SHP77 treated with DMSO at 0.1 percent for 48 hours (cell line): Measurements from ENCODE around the gene WTAP.
"Not testable (repeated sequence)": the region's sequence is repeated elsewhere in the genome, so short reads cannot be mapped to it uniquely, and the experiment has no call there.

Experiments used
- DNase-seq: peaks from one replicate; lab custom pipeline; 2025; lab: John Stamatoyannopoulos, UW

The WTAP gene

DNA sequence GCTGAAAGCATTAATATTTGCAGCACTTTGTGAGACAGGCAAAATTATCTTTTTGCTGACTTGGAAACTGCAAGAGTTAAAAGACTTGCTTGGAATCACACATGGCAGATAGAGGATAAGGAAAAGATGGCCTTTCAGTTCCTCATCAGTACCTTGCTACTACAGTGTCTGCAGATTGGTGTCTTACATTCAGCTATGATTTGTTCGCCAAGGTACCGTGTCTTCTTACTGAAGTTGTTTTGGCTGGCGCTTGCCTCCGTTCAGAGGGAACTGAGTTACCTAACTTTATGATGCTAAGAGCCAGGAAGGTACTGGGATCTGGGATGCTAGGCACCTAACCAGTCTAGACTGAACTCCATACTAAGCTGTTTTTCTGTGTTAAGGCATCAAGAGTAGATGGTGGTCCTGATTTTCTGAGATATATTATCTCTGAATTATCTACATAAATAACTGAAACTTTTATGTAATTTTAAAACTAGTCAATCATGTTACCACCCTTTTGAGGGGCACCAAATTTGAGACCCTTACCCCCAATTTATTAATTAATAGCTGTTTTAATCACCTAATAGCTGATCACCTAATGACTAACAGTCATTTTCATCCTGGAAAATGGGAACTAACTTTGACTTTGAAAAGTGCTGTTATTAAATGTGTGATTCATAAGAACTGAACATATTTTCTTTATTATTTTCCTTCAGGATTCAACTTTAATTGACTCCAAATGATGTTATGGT, 2.5 kb downstream of the WTAP start:
- DNase-seq, result no peak

DNA sequence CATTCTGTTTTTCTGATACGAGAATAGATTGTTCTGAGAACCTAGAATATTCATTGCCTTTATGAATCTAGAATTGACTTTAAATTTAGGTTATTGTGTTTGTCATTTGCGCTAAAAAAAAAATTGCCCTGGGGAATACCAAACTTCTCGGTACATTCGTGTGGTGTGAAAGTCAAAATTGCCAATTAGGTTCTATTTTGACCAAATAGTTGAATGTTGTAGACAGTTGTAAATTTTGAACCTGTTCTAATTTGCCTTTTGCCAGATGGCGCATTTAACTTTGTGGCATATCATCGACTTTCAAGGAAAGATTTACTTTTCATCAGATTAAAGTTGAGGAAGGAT, 3.0 kb downstream of the WTAP start:
- no peak for DNase-seq

DNA sequence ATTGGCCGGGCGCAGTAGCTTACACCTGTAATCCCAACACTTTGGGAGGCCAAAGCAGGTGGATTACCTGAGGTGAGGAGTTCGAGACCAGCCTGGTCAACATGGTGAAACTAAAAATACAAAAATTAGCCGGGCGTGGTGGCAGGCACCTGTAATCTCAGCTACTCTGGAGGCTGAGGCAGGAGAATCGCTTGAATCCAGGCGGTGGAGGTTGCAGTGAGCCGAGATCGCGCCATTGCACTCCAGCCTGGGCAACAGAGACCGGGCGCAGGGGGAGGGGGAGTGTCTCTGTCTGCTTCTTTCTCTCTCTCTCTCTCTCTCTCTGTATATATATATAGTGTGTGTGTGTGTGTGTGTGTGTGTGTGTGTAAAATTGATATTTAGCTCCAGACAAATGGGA, 5.2 kb downstream of the WTAP start:
- not testable (repeated sequence) for DNase-seq

DNA sequence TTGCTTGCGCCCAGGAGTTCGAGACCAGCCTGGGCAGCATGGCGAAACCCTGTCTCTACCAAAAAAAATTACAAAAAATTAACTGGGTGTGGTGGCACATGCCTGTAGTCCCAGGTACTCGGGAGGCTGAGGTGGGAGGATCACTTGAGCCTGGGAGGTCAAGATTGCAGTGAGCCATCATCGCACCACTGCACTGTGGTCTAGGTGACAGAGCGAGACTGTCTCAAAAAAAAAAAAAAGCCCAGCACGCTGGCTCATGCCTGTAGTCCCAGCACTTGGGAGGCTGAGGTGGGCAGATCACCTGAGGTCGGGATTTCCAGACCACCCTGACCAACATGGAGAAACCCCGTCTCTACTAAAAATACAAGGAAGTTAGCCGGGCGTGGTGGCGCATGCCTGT, 6.1 kb downstream of the WTAP start:
- not testable (repeated sequence) for DNase-seq

DNA sequence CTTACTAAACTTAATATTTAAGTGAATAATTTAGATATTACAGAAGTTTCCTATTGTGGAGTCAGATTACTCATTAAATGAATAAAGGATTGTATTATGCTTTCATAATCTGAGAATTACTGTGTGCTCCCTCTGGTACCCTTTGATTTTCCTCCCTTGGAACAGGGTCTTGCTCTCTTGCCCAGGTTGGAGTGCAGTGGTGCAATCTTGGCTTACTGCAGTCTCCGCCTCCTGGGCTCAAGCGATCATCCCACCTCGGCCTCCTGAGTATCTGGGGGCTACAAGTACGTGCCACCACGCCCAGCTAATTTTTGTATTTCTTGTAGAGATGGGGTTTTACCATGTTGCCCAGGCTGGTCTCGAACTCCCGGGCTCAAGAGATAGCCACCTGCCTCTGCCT, 9.6 kb downstream of the WTAP start:
- no peak for DNase-seq

DNA sequence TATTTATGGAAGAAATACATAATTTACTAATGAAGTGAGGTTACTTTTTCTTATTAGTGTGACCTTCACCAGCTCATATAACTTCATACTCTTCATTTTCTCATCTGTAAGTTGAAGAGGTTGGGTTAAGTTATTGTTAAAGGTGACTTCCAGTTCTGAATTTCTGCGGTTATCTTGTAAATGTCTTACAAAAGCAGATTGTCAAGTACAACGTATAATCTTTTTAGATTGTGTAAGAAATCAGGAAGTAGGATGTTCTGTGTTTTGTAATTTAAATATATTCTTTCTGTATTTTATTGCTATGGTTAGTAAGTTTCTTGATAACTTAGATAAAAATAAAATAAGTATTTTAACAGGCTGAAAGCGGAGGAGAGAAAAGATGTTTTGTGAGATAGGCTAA, 12.0 kb downstream of the WTAP start:
- no peak for DNase-seq

DNA sequence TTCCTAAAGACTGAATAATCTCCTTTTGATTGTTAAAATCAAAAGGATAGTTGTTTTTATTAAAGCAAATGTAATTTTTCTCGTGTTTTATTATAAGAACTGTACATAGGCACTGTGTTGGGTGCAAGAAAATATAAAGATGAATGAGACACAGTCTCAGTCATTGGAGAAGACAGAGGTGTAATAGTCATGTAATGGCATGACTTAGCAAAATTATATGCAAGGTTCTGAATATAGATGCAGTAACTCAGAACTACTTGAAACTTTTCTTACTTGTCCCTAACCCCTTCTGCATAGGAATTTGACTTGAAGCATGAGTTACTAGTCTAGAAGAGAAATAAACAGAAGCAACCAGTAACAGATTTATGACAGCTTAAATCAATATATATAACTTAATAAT, 14.9 kb downstream of the WTAP start:
- DNase-seq, result no peak

DNA sequence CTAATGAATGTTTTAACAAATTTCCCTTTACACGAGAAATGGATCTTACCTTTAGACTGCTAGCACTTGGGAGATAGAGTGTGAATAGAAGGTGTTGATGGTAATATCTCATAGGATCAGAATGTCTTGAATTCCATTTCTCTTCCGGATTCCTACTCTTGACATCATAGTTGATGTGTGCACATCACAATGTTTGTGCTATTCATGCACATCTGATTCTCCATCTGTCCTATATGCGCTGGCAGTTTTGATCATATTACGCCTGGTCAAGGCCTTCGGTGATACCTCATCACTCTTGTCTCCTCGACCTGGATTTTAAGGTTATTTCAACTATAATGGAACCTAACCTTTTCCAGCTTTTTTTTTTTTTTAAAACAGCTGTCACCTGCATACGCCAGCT, 17.8 kb downstream of the WTAP start:
- DNase-seq, result no peak

DNA sequence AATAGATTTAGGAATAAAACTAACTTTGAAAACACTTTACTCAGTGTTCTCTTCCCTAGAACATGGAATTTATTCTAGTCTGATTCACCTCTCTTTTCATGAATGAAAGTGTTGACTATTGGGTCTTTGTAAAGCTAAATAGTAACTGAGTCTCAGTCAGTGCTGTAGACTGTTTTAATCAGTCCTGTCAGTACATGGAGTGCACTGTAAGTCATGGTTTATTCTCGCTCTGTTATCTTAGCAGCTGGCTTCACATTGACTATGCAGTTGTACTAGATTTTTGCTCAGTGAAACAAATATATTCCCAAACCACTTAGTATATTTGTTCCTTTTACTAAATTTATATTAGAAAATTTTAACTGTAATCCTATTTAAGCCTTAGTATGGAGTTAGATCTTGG, 19.5 kb downstream of the WTAP start:
- DNase-seq, result no peak

DNA sequence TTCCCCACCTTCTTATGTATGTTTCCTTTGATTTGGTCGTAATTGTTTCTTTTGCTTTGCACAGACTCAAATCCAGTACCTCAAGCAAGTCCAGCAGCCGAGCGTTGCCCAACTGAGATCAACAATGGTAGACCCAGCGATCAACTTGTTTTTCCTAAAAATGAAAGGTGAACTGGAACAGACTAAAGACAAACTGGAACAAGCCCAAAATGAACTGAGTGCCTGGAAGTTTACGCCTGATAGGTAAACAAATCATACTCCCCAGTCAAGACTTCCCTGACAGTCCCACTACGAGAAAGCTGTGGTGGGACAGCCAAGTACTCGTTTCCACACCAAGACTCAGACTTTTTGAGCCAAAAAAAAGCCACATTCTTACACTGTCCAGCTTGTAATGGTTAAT, 20.8 kb downstream of the WTAP start:
- not testable (repeated sequence) for DNase-seq

DNA sequence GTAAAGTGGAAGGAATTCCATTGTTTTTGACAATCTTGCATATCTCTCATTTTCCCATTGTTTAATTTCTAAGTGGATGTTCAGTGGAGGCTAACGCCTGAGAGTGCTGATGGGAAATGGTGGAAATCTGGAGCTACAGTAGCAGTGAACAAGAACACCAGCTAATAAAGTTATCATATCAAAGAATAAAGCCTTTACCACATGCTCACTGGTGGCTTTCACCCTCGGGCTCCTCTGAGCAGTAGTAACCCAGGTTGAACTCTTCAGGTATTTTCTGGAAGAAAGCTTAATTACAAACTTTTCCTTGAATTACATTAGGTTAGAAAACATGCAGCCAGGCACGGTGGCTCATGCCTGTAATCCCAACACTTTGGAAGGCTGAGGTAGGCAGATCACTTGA, 24.1 kb downstream of the WTAP start:
- DNase-seq, result no peak

DNA sequence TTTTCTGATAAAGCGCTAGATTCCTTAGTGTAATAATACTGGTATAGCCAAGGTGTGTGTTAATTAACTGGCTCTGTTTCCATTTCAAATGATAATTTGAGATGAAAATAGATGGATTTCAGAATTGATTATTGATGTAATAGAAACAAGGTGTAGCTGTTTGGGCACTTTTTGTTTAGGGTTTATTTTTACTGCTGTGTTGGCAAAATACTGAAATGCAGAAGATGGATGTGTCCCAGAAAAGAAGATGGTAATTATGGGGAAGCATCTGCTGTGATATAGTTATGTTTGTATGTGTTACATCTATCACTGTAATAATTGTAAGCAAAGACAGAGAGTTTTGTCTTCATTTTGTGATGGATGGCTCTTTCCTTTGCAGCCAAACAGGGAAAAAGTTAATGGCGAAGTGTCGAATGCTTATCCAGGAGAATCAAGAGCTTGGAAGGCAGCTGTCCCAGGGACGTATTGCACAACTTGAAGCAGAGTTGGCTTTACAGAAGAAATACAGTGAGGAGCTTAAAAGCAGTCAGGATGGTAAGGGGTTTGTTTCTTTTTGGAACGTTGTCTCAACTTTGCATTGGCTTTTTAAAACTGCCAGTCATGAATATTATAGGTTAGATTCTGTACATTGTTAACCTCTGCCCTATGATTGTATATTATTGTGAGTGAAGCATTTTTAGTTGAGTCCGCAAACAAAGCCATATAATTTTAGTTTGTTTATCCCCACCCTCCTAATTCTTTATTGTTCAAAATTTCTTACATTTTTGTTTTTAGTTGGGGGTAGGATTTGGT, 26.0 kb downstream of the WTAP start:
- no peak for DNase-seq

DNA sequence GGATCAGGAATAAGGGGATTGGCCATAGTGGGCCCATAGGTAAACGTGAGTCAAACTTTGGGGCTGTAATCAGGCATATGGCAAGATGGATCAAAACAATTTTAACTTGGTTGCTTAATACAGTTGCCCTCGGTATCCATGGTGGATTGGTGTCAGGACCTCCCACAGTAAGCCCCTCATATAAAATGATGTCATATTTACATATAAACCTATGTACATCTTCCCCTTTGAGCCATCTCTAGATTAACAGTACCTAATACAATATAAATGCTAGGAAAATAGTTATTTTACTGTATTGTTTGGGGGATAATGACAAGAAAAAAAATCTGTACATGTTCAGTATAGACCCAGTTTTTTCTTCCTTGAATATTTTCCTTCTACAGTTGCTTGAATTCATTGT, 27.1 kb downstream of the WTAP start:
- no peak for DNase-seq

DNA sequence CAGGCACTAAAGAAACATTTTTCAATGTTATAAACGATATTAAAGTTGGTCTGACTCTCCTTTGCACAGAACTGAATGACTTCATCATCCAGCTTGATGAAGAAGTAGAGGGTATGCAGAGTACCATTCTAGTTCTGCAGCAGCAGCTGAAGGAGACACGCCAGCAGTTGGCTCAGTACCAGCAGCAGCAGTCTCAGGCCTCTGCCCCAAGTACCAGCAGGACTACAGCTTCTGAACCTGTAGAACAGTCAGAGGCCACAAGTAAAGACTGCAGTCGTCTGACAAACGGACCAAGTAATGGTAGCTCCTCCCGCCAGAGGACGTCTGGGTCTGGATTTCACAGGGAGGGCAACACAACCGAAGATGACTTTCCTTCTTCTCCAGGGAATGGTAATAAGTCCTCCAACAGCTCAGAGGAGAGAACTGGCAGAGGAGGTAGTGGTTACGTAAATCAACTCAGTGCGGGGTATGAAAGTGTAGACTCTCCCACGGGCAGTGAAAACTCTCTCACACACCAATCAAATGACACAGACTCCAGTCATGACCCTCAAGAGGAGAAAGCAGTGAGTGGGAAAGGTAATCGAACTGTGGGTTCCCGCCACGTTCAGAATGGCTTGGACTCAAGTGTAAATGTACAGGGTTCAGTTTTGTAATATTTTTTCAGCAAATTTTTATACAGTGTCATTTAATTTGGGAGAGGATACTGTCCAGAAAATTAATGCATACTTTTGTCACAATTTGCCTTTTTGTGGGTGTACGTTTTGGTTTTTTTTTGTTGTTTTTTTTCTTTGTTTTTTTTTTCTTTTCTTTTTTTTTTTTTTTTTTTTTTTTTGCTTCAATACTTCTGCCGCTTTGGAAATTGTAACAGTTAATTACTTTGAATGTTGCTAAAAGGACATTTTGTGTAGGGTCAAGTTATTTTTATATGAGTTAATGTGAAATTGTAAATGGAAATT, 27.9 kb downstream of the WTAP start:
- DNase-seq, result no peak

DNA sequence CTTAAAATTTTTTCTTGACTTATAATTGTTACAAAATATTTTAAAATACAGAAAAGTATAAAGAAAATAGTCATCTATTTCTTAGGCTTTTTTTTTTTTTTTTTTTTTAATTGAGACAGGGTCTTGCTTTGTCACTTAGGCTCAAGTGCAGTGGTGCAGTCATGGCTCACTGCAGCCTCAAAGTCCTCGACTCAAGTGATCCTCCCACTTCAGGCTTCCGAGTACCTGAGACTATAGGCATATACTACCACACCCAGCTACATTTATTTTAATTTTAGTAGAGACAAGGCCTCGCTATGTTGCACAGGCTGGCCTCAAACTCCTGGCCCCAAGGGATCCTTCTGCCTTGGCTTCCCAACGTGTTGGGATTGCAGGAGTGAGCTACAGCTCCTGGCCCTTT, 29.2 kb downstream of the WTAP start:
- no peak for DNase-seq

DNA sequence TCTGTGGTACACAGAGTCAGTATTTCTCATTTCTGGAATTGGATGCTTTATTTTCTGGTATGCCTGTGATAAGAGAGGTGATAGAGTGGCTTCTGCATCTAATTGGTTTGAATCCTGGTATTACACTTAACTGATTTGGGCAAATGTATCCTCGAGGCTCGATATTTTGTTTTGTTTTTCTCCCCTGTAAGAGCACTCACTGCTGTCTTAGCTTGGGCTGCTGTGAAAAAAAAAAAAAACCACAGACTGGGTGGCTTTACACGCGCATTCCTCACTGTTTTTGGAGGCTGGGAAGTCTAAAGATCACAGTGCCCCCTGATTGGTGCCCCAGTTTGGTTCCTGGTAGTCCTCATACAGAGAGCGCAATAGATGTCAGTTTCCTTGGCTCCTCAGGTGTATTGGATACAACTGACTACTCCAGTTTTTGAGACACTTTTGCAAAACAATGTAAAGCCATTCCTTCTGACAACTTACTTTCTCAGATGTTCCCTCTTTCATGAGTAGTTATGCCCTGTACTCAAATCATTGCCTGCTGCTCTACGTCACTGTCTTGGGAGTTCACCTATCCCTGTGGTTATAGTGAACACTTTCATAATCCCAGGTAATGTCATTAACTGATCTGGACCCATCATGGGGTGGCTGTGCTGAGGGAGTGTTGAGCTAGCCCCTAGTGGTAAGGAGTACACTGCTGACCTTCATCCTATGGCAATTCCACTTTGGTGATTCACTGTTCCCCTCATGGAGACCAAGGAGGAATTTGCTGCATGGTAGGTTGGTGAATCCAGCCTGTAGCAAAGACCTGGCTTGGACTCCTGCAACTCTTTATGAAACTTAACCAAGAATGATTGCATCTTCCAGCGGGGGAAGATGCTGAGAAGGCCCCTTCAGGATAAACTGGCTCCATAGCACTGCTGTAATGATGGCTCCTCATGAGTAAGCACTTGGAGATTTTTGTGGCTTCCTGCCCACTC, 31.0 kb downstream of the WTAP start:
- no peak for DNase-seq

DNA sequence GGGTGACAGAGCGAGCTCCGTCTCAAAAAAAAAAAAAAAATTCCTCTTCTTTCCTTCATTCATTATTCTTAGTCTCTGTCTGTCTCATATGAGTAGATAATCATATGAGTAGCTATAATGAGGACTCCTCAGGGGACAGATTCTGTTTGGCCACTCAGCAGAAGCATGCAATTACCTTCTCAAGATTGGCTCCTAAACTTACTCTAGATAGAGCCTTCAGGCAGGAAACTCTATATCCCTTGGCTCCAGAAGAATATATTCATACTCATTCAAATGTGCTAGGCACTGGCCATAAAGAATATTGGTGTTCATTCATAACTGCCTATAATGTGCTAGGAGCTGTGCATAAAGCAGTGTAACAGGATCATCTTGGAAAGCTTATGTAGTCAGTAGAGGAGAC, 32.3 kb downstream of the WTAP start:
- DNase-seq, result no peak

DNA sequence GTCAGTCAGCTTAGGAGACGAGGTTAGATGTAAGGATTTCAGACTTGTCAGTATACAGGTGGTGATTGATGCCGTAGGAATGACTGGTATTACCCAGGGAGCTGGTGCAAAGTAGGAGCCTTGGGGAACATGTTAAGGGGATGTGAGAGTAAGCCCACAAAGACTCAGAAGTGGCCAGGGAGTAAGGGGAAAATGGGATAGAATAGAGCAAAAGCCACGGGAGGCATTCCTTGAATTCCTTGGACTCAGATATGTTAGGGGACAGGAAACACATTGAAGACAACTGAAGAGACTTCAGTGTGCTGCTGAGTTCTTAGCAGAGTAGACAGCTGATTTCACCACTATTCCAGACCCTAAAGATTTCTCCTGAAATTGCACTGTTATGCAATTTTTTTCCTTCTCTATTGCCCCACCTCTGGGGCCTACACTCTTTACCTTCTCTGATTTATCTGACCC, 33.3 kb downstream of the WTAP start:
- DNase-seq, result no peak

DNA sequence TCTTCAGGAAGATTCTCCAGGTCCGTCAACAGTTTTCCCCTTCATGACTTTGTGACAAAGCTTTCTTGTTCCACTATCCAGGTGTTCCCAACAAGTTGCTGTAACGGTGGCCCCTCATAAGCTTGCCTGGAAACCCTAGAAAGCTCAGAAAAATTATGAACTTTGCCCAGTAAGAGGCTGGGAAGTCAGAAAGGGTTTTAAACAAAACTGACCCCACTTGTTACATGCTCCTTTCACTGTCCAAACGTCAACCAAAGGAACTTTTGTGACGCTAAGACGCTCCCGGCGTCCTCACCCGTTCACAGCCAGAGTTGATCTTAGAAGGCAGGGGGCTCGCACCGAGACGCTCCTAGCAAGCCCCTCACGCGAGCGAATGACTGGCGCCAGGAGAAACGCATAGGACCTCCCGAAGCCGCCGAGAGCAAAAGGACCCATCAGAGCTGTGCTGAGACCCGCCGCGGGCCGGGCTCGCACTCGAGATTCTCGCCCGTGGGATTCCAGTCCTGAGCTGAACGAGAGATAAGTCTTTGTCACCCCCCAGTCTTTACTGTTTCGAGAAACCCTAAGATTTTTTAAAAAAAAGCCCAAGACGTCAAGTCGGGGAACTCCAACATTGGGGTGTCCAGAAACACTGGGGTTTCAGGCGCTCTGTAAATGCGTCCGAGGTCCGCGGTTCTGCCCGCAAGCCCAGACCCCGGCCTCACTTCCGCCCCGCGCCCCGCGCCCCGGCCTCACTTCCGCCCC, 34.0 kb downstream of the WTAP start:
- no peak for DNase-seq

DNA sequence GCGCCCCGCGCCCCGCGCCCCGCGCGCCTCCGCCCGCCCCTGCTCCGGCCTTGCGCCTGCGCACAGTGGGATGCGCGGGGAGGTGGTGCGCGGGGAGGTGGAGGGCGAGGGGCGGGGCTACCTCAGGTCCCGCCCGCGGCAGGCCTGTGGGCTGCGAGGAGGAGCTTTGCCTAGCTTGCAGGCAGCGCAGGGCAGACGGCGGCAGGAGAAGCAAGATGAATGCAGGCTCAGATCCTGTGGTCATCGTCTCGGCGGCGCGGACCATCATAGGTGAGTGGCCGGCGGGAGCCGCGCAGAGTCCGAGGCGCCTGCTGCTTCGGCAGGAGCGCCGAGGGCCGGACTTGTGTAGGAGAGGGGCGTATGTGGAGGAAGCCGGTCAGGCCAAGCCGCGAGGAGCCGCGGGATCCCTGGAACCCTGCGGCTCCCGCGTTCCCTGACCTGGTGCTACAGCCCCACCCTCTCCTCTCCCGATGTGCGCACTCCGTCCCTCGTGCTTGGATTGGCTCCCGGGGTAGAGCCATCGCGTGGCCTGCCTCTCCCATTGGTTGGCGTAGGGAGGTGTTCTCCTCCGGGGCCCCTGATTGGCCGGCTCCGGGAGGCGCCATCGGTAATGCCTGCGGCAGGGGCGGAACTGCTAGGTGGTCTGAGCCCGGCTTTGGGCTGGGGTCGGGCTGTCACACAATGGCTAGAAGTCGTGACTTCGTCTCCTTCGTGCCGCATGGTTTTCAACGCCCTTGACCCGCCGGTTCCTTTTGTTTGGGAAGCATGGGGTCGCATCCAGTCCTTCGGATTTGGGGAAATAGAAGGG, 34.8 kb downstream of the WTAP start, which contains the start of gene ACAT2:
TSS of gene ACAT2 (plus strand) at position 173 of the 808 bp plus-strand sequence. CDS start at position 216, 43 bp downstream.
- DNase-seq, result peak; percentile 94
